Stimulated activated CD4-positive, alpha-beta T cell treated with anti-CD3 and anti-CD28 coated beads, Interleukin-15, amount 100 ng/mL, for 1 hour (primary cell): Measurements from ENCODE around the gene SLC40A1.
"Not testable (repeated sequence)": the region's sequence is repeated elsewhere in the genome, so short reads cannot be mapped to it uniquely, and the experiment has no call there.

Experiments used
- DNase-seq, 2 donors: peaks; one replicate each; pipeline ENCODE4 v3.0.0-alpha.2; 2020; ENCODE audit warnings: low read depth in 1 of 2, low spot score in 1 of 2

The SLC40A1 gene

GRCh38 chr2:189580658-189581353, at the start of gene SLC40A1:
TSS of gene SLC40A1 (minus strand) at chr2:189580786. CDS start at chr2:189580460, 326 bp downstream.
- peak; percentile 48 to 60 for DNase-seq

- no peak for DNase-seq
Observed at GRCh38 chr2:189629531-189630453, 49.2 kb upstream of the SLC40A1 start.

- DNase-seq, result no peak
Observed at GRCh38 chr2:189628817-189629530, 48.4 kb upstream of the SLC40A1 start.

- DNase-seq, result no peak
Observed at GRCh38 chr2:189627789-189628188, 47.2 kb upstream of the SLC40A1 start.

GRCh38 chr2:189625636-189626035, 45.0 kb upstream of the SLC40A1 start:
- DNase-seq, result no peak

- no peak for DNase-seq
Observed at GRCh38 chr2:189624648-189625355, 44.2 kb upstream of the SLC40A1 start.

- no peak for DNase-seq
Observed at GRCh38 chr2:189623049-189623448, 42.5 kb upstream of the SLC40A1 start.

- no peak for DNase-seq
Observed at GRCh38 chr2:189621781-189622180, 41.2 kb upstream of the SLC40A1 start.

- no peak for DNase-seq
Observed at GRCh38 chr2:189618197-189618596, 37.6 kb upstream of the SLC40A1 start.

- DNase-seq, result no peak
Observed at GRCh38 chr2:189614585-189614984, 34.0 kb upstream of the SLC40A1 start.

GRCh38 chr2:189613650-189614420, 33.2 kb upstream of the SLC40A1 start:
- DNase-seq, result no peak

- DNase-seq, result no peak
Observed at GRCh38 chr2:189613077-189613636, 32.6 kb upstream of the SLC40A1 start.

- no peak for DNase-seq
Observed at GRCh38 chr2:189610700-189611099, 30.1 kb upstream of the SLC40A1 start.

GRCh38 chr2:189609853-189610252, 29.3 kb upstream of the SLC40A1 start:
- DNase-seq, result no peak

GRCh38 chr2:189609423-189609816, 28.8 kb upstream of the SLC40A1 start:
- DNase-seq, result no peak

GRCh38 chr2:189608795-189609422, 28.3 kb upstream of the SLC40A1 start:
- DNase-seq, result no peak

- DNase-seq, result no peak
Observed at GRCh38 chr2:189608170-189608569, 27.6 kb upstream of the SLC40A1 start.

- DNase-seq, result no peak
Observed at GRCh38 chr2:189602233-189602632, 21.6 kb upstream of the SLC40A1 start.

- not testable (repeated sequence) for DNase-seq
Observed at GRCh38 chr2:189601652-189602051, 21.1 kb upstream of the SLC40A1 start.
